GM18873 (cell line): Measurements from ENCODE around the gene APOBEC3B.
"Not testable (repeated sequence)": the region's sequence is repeated elsewhere in the genome, so short reads cannot be mapped to it uniquely, and the experiment has no call there.

Experiments
- ATAC-seq: cut with Tn5 transposase; IDR thresholded peaks from one replicate; pipeline ENCODE4 v1.9.1; 2021; ENCODE audit warnings: mild to moderate bottlenecking, moderate library complexity, moderate number of reproducible peaks; ENCODE audit not compliant: unreplicated experiment, low FRiP score

The APOBEC3B gene

GRCh38 chr22:38981992-38982927 is at the start of gene APOBEC3B:
Gene APOBEC3B (plus strand): TSS chr22:38982347. CDS start chr22:38982454, 107 bp downstream.
- peak; percentile 39 for ATAC-seq

GRCh38 chr22:38935023-38935422 is 47.1 kb upstream of the APOBEC3B start:
- ATAC-seq, result no peak

GRCh38 chr22:38935616-38936015 is 46.5 kb upstream of the APOBEC3B start:
- ATAC-seq, result no peak

GRCh38 chr22:38936562-38936961 is 45.6 kb upstream of the APOBEC3B start:
- no peak for ATAC-seq

- no peak for ATAC-seq
Measured at GRCh38 chr22:38937036-38937435, 45.1 kb upstream of the APOBEC3B start.

GRCh38 chr22:38937541-38937940 is 44.6 kb upstream of the APOBEC3B start:
- ATAC-seq, result no peak

GRCh38 chr22:38938221-38938620 is 43.9 kb upstream of the APOBEC3B start:
- ATAC-seq, result no peak

GRCh38 chr22:38938925-38939324 is 43.2 kb upstream of the APOBEC3B start:
- no peak for ATAC-seq

- ATAC-seq, result no peak
Measured at GRCh38 chr22:38940811-38941384, 41.2 kb upstream of the APOBEC3B start.

GRCh38 chr22:38941488-38941987 is 40.6 kb upstream of the APOBEC3B start:
- peak; percentile 76 for ATAC-seq

GRCh38 chr22:38942702-38943101 is 39.4 kb upstream of the APOBEC3B start:
- ATAC-seq, result no peak

GRCh38 chr22:38943201-38943600 is 38.9 kb upstream of the APOBEC3B start:
- no peak for ATAC-seq

- ATAC-seq, result no peak
Measured at GRCh38 chr22:38943882-38944281, 38.3 kb upstream of the APOBEC3B start.

- ATAC-seq, result no peak
Measured at GRCh38 chr22:38944653-38945052, 37.5 kb upstream of the APOBEC3B start.

GRCh38 chr22:38945706-38946338 is 36.3 kb upstream of the APOBEC3B start:
- not testable (repeated sequence) for ATAC-seq

- no peak for ATAC-seq
Measured at GRCh38 chr22:38946771-38947170, 35.4 kb upstream of the APOBEC3B start.

- no peak for ATAC-seq
Measured at GRCh38 chr22:38947321-38948140, 34.6 kb upstream of the APOBEC3B start.

- no peak for ATAC-seq
Measured at GRCh38 chr22:38948181-38948940, 33.8 kb upstream of the APOBEC3B start.

- no peak for ATAC-seq
Measured at GRCh38 chr22:38949889-38950405, 32.2 kb upstream of the APOBEC3B start.
